WTC11 (cell line): ENCODE results near the gene YIPF2. TPM values are rescaled to one million over a fixed set of nuclear protein-coding genes. Genes with fewer than 3 reads are reported as not detected.

ENCODE experiments used
- ATAC-seq: fragments of 200-7000 bp; cut with Tn5 transposase; 2 replicates; pipeline ENCODE4 v1.10.0; 2021; ENCODE audit warnings: mild to moderate bottlenecking, moderate library complexity
- CTCF ChIA-PET: fragments of 300-600 bp; sonication (Branson Sonifier 250); formaldehyde crosslinking; loops from one replicate; lab custom pipeline; 2021; ENCODE audit warnings: antibody characterized with exemption; lab: Charles Lee
- POLR2A ChIA-PET: fragments of 350-600 bp; sonication (Branson Sonifier 250); formaldehyde crosslinking; loops from one replicate; lab custom pipeline; 2021; ENCODE audit warnings: antibody characterized with exemption; lab: Charles Lee
- DNase-seq: peaks from one replicate; pipeline ENCODE4 v3.0.0; 2021; ENCODE audit warnings: low spot score
- H3K27ac Mint-ChIP-seq: 2 replicates; pipeline ENCODE4 v1.8.0; 2021; ENCODE audit warnings: mixed read lengths
- H3K27me3 Mint-ChIP-seq: 2 replicates; pipeline ENCODE4 v1.8.0; 2021; ENCODE audit warnings: low read depth, mild to moderate bottlenecking, moderate library complexity, mixed read lengths
- H3K36me3 Mint-ChIP-seq: 2 replicates; pipeline ENCODE4 v1.8.0; 2021; ENCODE audit warnings: mixed read lengths
- H3K4me1 Mint-ChIP-seq: 2 replicates; pipeline ENCODE4 v1.8.0; 2022; ENCODE audit warnings: mixed read lengths
- H3K4me3 Mint-ChIP-seq: 2 replicates; pipeline ENCODE4 v1.8.0; 2021; ENCODE audit warnings: mild to moderate bottlenecking, moderate library complexity, mixed read lengths
- H3K9me3 Mint-ChIP-seq: 2 replicates; pipeline ENCODE4 v1.8.0; 2021; ENCODE audit warnings: mixed read lengths
- AR ChIP-seq: fragments of 250-450 bp; sonication (Bioruptor Pico); IDR thresholded peaks from 2 replicates; pipeline ENCODE4 v1.9.0; 2021; ENCODE audit warnings: mild to moderate bottlenecking
- CTCF ChIP-seq: fragments of 200-600 bp; IDR thresholded peaks from 2 replicates; pipeline ENCODE4 v1.8.0; 2022; ENCODE audit warnings: antibody characterized with exemption
- E2F1 ChIP-seq: sonication (generic); formaldehyde crosslinking; IDR thresholded peaks from 2 replicates; pipeline ENCODE4 v1.8.0; 2022; ENCODE audit warnings: mild to moderate bottlenecking, missing genetic modification reagents
- ETV6 ChIP-seq: sonication (generic); formaldehyde crosslinking; IDR thresholded peaks from 2 replicates; pipeline ENCODE4 v1.8.1; 2022; ENCODE audit warnings: mild to moderate bottlenecking, missing genetic modification reagents
- HMGA2 ChIP-seq: fragments of 250-450 bp; sonication (Bioruptor Pico); IDR thresholded peaks from 2 replicates; pipeline ENCODE4 v1.4.0; 2021; ENCODE audit warnings: mild to moderate bottlenecking, moderate library complexity
- IRF1 ChIP-seq: sonication (generic); formaldehyde crosslinking; IDR thresholded peaks from 2 replicates; pipeline ENCODE4 v1.8.0; 2023; ENCODE audit warnings: missing genetic modification reagents
- NR1H2 ChIP-seq: sonication (generic); formaldehyde crosslinking; IDR thresholded peaks from 2 replicates; pipeline ENCODE4 v1.9.0; 2021; ENCODE audit warnings: mild to moderate bottlenecking, moderate library complexity, missing genetic modification reagents
- NR2C2 ChIP-seq: sonication (generic); formaldehyde crosslinking; IDR thresholded peaks from 2 replicates; pipeline ENCODE4 v1.8.0; 2022; ENCODE audit warnings: mild to moderate bottlenecking, missing genetic modification reagents
- SMAD3 ChIP-seq: sonication (generic); formaldehyde crosslinking; IDR thresholded peaks from 2 replicates; pipeline ENCODE4 v1.8.0; 2022; ENCODE audit warnings: missing genetic modification reagents, mild to moderate bottlenecking, borderline replicate concordance
- TEAD4 ChIP-seq: sonication (generic); formaldehyde crosslinking; IDR thresholded peaks from 2 replicates; pipeline ENCODE4 v1.8.0; 2022; ENCODE audit warnings: mild to moderate bottlenecking, missing genetic modification reagents
- ZBTB21 ChIP-seq: sonication (generic); formaldehyde crosslinking; IDR thresholded peaks from 2 replicates; pipeline ENCODE4 v1.8.1; 2023; ENCODE audit warnings: mild to moderate bottlenecking, missing genetic modification reagents, borderline replicate concordance
- ZNF219 ChIP-seq: sonication (generic); formaldehyde crosslinking; IDR thresholded peaks from 2 replicates; pipeline ENCODE4 v1.8.0; 2023; ENCODE audit warnings: missing genetic modification reagents, mild to moderate bottlenecking, borderline replicate concordance
- ZNF232 ChIP-seq: sonication (generic); formaldehyde crosslinking; IDR thresholded peaks from 2 replicates; pipeline ENCODE4 v1.8.0; 2022; ENCODE audit warnings: mild to moderate bottlenecking, missing genetic modification reagents
- ZNF317 ChIP-seq: sonication (generic); formaldehyde crosslinking; IDR thresholded peaks from 2 replicates; pipeline ENCODE4 v1.8.1; 2023; ENCODE audit warnings: low read depth, mild to moderate bottlenecking, moderate library complexity, missing genetic modification reagents, borderline replicate concordance
- ZNF423 ChIP-seq: fragments of 250-450 bp; sonication (Bioruptor Pico); IDR thresholded peaks from 2 replicates; pipeline ENCODE4 v2.1.2; 2022; ENCODE audit warnings: mild to moderate bottlenecking, moderate library complexity
- total RNA-seq: library from RNA; stranded (reverse); gene quantifications from 3 replicates; pipeline ENCODE4 v1.2.3, GENCODE V29; 2021
- TF ChIP-seq, protein P1 (sequence below): sonication (generic); formaldehyde crosslinking; IDR thresholded peaks from 2 replicates; pipeline ENCODE4 v1.8.1; 2023; ENCODE audit warnings: mild to moderate bottlenecking, missing genetic modification reagents

Gene YIPF2
- total RNA-seq, 1 experiment from 2014 or later: 65.5 TPM

- H3K36me3 Mint-ChIP-seq: peaks cover 28% of the 10 kb centered on the region
- no peak for DNase-seq
These were observed 20.0 kb downstream of the YIPF2 start for GRCh38 chr19:10908380-10908960.

More at GRCh38 chr19:10908380-10908960, 20.0 kb downstream of the YIPF2 start:
- CTCF ChIA-PET: interaction anchor here (1.9 to 2.0 kb wide), 2 partner anchors 36 to 44 kb away, joined by 7 read pairs; no protein-coding TSS in a partner anchor
- Mint-ChIP-seq H3K9me3 (0 out of 2 replicates have a peak, but pooled peaks cover under 1% of the 10 kb centered on the region), H3K4me3 (no peak overlapping the region), H3K27me3 (no peaks in the 10 kb centered on the region), H3K27ac (no peak overlapping the region), H3K4me1 (no peaks in the 10 kb centered on the region)
- no peak for TF ChIP-seq ZBTB21
- TF ChIP-seq HMGA2 (CRISPR knock-in tag): no peak
- no peak for TF ChIP-seq SMAD3 (CRISPR knock-in tag)
- TF ChIP-seq, protein P1, sequence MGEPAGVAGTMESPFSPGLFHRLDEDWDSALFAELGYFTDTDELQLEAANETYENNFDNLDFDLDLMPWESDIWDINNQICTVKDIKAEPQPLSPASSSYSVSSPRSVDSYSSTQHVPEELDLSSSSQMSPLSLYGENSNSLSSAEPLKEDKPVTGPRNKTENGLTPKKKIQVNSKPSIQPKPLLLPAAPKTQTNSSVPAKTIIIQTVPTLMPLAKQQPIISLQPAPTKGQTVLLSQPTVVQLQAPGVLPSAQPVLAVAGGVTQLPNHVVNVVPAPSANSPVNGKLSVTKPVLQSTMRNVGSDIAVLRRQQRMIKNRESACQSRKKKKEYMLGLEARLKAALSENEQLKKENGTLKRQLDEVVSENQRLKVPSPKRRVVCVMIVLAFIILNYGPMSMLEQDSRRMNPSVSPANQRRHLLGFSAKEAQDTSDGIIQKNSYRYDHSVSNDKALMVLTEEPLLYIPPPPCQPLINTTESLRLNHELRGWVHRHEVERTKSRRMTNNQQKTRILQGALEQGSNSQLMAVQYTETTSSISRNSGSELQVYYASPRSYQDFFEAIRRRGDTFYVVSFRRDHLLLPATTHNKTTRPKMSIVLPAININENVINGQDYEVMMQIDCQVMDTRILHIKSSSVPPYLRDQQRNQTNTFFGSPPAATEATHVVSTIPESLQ (CRISPR knock-in tag): no peak
- no peak for TF ChIP-seq AR (CRISPR knock-in tag)
- no peak for TF ChIP-seq ZNF317 (CRISPR knock-in tag)
- TF ChIP-seq TEAD4 (CRISPR knock-in tag): no peak
- no peak for TF ChIP-seq IRF1
- TF ChIP-seq ZNF423 (CRISPR knock-in tag): no peak
- no peak for TF ChIP-seq ZNF232
- no peak for TF ChIP-seq CTCF
- no peak for TF ChIP-seq ETV6 (CRISPR knock-in tag)
- TF ChIP-seq NR1H2: no peak
- TF ChIP-seq E2F1 (CRISPR knock-in tag): no peak
- TF ChIP-seq NR2C2 (CRISPR knock-in tag): no peak
- TF ChIP-seq ZNF219 (CRISPR knock-in tag): no peak
- ATAC-seq: no peak
- POLR2A ChIA-PET: no interaction called here
